T-helper 1 cell (primary cell): ENCODE measurements around the gene HOXA6.

Experiments used
- DNase-seq, 5 donors: peaks; one replicate each; pipeline ENCODE4 v3.0.0-alpha.2; 2012 to 2020

The HOXA6 gene

GRCh38 chr7:27149842-27150567, 2.4 kb upstream of the HOXA6 start:
- no peak for DNase-seq

GRCh38 chr7:27148756-27149641, 1.4 kb upstream of the HOXA6 start:
- DNase-seq: no peak

- no peak for DNase-seq
These were observed 619 bp upstream of the HOXA6 start for GRCh38 chr7:27148031-27148755.

DNA sequence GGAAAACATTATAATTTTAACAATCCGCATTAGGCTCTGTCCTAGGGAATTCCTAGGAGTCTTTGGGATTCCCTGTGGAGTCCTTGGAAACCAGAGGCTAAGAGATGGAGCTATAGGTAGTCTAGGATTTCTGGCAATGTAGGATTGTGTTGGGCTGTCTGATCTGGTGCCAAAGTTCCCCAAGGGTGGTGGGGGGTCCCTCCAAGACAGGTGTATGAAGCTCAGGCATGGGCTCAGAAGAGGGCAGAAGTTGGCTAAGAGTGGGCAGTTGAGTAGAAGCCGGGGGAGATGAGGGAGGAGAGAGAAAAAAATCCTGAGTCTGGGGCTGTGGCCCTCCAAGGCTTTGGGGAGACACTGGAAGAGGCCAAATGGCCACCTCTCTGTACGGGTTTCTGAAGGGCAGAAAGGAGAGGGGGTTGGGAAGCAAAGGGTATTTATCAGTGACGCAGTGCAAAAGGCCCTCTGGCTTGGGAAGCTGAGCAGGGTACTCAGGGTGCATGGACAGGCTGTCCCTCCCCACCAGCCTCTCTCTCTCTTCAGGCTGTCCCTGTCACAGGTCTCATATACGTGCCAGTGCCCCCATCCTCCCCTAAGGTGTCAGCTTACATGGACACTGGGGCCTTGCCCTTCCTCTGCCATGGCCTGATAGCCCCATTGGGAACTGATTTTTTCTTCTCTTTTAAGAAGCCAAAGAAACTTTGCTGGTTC, 929 bp downstream of the HOXA6 start:
- no peak for DNase-seq

GRCh38 chr7:27145914-27146412, 1.6 kb downstream of the HOXA6 start:
- no peak for DNase-seq

GRCh38 chr7:27145165-27145913, 2.2 kb downstream of the HOXA6 start:
- no peak for DNase-seq

DNA sequence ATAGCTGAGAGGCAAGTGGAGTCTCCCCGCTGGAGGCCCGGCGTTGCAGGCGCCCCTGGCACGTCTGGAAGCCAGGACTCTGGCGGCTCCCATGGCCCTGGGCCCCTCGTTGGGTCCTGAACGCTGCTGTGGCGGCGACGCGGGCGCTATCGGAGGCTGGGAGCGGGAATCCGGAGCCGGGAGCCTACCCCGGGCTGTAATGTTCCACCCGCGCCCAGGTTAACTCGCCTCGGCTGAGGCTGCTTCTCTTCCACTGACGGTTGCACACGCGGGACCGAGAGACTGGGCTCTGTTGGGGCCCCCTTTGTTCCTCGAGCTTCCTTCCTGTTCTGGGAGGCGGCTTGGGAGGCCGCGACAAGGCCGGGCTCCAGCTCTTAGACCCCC, 2.8 kb downstream of the HOXA6 start:
- DNase-seq: no peak

- DNase-seq: no peak
These were observed 3.4 kb downstream of the HOXA6 start for GRCh38 chr7:27143950-27144780.

GRCh38 chr7:27143023-27143949, 4.3 kb downstream of the HOXA6 start, which contains the start of gene HOXA5:
Gene HOXA5 (minus strand): TSS chr7:27143681. CDS start chr7:27143607, 74 bp downstream.
- DNase-seq: no peak

- DNase-seq: no peak
These were observed 5.0 kb downstream of the HOXA6 start for GRCh38 chr7:27142580-27143022.

GRCh38 chr7:27141923-27142579, 5.5 kb downstream of the HOXA6 start:
- no peak for DNase-seq

DNA sequence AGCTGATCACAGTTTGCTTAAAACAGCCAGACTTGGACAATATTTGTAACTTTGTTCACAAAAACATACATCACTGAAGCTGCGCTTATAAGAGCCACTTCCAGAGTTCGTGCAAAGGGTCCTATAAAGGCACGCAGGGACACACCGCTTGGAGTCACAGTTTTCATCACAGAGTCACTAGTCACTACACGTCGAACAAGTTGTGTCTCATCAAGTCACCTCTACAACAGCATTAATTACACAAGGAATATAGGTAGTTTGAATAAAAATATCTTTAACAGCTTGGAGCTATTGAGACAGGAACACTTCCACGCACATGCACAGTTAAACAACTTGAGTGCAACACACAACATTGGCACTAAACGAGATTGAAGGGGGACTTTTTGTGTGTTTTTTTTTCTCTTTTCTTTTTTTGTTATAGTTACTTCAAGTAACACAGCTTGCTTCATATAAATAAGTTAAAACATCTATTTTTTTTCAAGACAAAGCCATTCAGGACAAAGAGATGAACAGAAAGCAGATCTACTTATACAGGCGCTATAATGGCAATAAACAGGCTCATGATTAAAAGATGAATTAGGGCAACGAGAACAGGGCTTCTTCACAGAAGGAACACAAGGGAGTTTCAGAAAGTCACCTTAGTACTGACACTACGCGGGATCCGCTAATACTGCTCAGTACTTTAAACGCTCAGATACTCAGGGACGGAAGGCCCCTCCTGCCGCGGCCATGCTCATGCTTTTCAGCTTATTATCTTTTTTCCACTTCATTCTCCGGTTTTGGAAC, 6.2 kb downstream of the HOXA6 start:
- DNase-seq: no peak

- DNase-seq: no peak
These were observed 7.3 kb downstream of the HOXA6 start for GRCh38 chr7:27140126-27140857.

DNA sequence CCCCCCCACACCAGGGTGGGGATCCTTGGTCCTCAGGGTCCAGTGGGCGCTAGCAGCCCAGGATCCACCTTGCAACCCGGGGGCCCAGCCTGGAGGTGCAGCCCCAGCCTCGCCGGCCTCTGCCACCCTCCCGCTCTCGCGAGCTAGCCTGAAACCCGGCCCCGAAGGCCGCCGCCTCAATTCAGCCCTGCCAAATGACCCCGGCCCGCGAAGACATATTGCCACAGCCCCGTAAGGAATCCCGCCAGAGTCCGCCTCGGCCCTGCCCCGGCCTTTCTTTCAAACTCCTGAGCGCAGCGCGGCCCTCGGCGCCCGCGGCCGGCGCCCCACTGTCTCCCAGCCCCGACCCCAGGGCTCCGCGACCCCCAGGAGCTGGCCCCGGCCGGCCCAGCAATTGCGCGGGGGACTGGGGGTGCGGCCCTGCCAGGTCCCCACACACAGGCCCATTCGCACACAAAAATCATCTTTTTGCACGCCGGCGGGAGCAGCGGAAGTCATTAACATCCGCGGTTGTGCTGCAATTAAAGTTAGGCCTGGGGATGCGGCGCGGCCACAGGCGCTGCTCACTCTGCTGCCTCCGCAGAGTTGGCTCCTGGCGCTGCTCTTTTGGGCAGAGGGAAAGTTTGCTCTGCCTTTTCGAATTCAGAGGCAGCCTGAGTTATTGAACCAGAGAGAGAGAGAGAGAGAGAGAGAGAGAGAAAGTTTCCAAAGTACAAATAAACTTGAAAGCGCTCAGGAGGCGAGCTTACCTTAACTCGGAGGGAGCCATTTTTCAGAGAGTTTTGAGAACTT, 8.0 kb downstream of the HOXA6 start:
- DNase-seq: no peak

GRCh38 chr7:27138985-27139333, 8.6 kb downstream of the HOXA6 start:
- DNase-seq: no peak

DNA sequence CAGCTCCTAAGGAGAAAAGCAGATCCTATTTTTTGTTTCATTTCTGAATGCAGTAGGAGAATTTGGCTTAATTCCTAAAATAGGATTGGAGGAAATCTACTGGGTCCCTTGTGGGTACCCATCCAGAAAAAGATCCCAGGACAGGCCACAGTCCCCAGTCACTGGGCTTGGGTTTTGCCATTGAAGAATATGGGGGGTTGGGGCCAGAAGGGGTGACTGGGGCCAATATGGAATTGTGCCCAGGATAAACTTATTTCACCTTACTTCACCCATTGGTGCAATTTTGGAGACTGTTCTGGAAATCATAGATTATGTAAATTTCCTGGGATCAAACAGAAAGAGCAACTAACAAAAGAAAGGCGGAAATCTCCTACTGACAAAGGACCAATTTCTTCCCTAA, 9.1 kb downstream of the HOXA6 start:
- no peak for DNase-seq
